Activated B cell treated with CpG ODN at 0.5 μM for 24 hours (primary cell): ENCODE data around the gene ZSWIM4. TPM values are rescaled to one million over a fixed set of nuclear protein-coding genes. Genes with fewer than 3 reads are reported as not detected.
A peak's percentile ranks its signal among the peaks of the same experiment; 100 is the strongest.

Experiments
- ATAC-seq: fragments of 200-7000 bp; cut with Tn5 transposase; one replicate; pipeline ENCODE4 v1.10.0; 2021; ENCODE audit warnings: low read depth, mild to moderate bottlenecking, moderate library complexity
- CTCF ChIA-PET: fragments of 350-600 bp; sonication (Branson Sonifier 250); formaldehyde crosslinking; loops from one replicate; lab custom pipeline; 2021; ENCODE audit warnings: antibody characterized with exemption; lab: Charles Lee
- POLR2A ChIA-PET: fragments of 350-600 bp; sonication (Branson Sonifier 250); formaldehyde crosslinking; loops from one replicate; lab custom pipeline; 2021; ENCODE audit warnings: antibody characterized with exemption; lab: Charles Lee
- DNase-seq: peaks from one replicate; pipeline ENCODE4 v3.0.0; 2022
- H3K27ac Mint-ChIP-seq: one replicate; pipeline ENCODE4 v1.8.0; 2020; ENCODE audit warnings: mixed read lengths
- H3K27me3 Mint-ChIP-seq: one replicate; pipeline ENCODE4 v1.8.0; 2021; ENCODE audit warnings: mixed read lengths
- H3K36me3 Mint-ChIP-seq: one replicate; pipeline ENCODE4 v1.8.0; 2021; ENCODE audit warnings: low read depth, mixed read lengths
- H3K4me1 Mint-ChIP-seq: one replicate; pipeline ENCODE4 v1.8.0; 2021; ENCODE audit warnings: mixed read lengths
- H3K4me3 Mint-ChIP-seq: one replicate; pipeline ENCODE4 v1.8.0; 2020; ENCODE audit warnings: mild to moderate bottlenecking, mixed read lengths
- H3K9me3 Mint-ChIP-seq: one replicate; pipeline ENCODE4 v1.8.0; 2020; ENCODE audit warnings: mixed read lengths
- intact Hi-C: fragments of 100-400 bp; cut with micrococcal nuclease; formaldehyde crosslinking; loops from one replicate; pipeline ENCODE4 v1.15.1; 2024
- total RNA-seq: library from RNA; stranded (reverse); gene quantifications from 2 replicates; pipeline ENCODE4 v1.2.3, GENCODE V29; 2022
- TF ChIP-seq, protein P1 (sequence below): fragments of 200-600 bp; IDR thresholded peaks from one replicate; pipeline ENCODE4 v1.8.0; 2022; ENCODE audit warnings: antibody characterized with exemption, mild to moderate bottlenecking

Gene ZSWIM4
- total RNA-seq, 1 donor from 2014 or later, result 11.2 TPM

DNA sequence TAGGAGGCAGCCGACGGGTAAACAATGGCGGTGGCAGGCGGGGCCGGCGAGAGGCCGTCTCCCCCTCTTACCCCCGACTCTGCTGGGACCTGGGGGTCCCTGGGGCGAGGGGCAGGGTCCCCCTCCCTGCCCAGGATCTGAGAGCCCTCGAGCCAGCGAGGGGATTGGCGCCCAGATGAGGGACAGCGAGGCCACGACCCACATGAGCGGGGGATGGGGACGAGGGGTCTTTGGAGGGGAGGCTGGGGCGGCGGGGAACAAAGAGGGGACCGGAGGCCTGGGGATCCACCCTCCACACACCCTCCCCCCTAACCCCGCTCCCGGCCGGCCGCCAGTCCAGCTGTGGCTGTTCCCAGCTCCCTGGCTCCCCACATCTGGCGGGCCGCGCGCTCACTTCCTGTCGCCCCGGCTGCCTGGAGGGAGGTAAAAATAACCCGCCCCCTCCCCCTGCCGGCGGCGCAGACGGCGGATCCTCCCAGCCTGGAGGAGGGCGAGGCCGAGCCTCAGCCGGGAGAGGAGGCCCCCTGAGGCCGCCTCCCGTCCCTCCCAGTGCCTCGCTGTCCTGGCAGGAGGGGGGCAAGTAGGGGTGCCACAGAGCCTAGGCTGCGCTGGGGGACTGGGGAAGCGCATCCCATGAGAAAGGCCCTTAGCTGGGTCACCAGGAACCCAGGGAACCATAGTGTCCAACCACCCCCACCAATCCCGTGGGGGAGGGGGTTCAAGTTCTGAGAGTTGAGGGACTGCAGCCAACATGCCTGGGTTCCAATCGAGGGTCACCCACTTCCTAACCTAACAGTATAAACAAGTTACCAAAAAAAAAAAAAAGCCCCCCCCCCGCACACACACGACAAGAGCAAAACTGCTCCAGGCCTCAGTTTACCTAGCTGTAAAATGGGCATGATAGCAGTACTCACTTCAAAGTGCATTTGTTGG lies 52.4 kb downstream of the ZSWIM4 start:
- TF ChIP-seq, protein P1, sequence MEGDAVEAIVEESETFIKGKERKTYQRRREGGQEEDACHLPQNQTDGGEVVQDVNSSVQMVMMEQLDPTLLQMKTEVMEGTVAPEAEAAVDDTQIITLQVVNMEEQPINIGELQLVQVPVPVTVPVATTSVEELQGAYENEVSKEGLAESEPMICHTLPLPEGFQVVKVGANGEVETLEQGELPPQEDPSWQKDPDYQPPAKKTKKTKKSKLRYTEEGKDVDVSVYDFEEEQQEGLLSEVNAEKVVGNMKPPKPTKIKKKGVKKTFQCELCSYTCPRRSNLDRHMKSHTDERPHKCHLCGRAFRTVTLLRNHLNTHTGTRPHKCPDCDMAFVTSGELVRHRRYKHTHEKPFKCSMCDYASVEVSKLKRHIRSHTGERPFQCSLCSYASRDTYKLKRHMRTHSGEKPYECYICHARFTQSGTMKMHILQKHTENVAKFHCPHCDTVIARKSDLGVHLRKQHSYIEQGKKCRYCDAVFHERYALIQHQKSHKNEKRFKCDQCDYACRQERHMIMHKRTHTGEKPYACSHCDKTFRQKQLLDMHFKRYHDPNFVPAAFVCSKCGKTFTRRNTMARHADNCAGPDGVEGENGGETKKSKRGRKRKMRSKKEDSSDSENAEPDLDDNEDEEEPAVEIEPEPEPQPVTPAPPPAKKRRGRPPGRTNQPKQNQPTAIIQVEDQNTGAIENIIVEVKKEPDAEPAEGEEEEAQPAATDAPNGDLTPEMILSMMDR, result no peak
- CTCF ChIA-PET, result interaction anchor here (1.0 to 5.9 kb wide), 3 partner anchors 11 to 15 kb away, joined by 4 to 31 read pairs (median 10); no protein-coding TSS in a partner anchor
- POLR2A ChIA-PET, result interaction anchor here (0.6 to 3.3 kb wide), 15 partner anchors 8 to 289 kb away, joined by 3 to 73 read pairs (median 4); partner anchors contain the start of genes ASF1B, C19orf53, MRI1 and RFX1
- no peaks in the 10 kb centered on the region for H3K9me3 Mint-ChIP-seq
- intact Hi-C loops, result loop anchor here (1.0 to 5.0 kb wide), 7 partner anchors 8 to 745 kb away; partner anchors contain the start of genes LYL1, RFX1 and ZSWIM4
- DNase-seq, result peak; percentile 69
- peak overlapping the region; percentile 98 for H3K27ac Mint-ChIP-seq
- peaks cover 3% of the 10 kb centered on the region for H3K27me3 Mint-ChIP-seq
- H3K36me3 Mint-ChIP-seq, result no peaks in the 10 kb centered on the region
- peak; percentile 15 for ATAC-seq
- H3K4me1 Mint-ChIP-seq, result peaks cover 58% of the 10 kb centered on the region
- peak overlapping the region; percentile 88 for H3K4me3 Mint-ChIP-seq

DNA sequence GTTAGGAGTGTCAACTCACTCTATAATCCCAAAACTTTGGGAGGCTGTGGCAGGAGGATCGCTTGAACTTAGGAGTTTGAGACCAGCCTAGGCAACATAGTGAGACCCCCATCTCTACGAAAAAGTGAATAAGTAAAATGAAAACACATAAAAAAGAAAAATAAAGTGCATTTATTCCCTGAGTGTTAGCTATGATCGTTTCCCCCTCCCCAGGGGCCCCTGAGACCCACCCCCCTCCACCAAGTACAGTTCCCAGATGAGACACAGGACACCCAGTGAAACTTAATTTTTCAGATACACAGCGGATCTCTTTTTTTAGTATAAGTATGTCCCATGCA lies 53.1 kb downstream of the ZSWIM4 start:
- intact Hi-C loops, result loop anchor here (5.0 kb wide), 1 partner anchor 116 kb away; no protein-coding TSS in a partner anchor

DNA sequence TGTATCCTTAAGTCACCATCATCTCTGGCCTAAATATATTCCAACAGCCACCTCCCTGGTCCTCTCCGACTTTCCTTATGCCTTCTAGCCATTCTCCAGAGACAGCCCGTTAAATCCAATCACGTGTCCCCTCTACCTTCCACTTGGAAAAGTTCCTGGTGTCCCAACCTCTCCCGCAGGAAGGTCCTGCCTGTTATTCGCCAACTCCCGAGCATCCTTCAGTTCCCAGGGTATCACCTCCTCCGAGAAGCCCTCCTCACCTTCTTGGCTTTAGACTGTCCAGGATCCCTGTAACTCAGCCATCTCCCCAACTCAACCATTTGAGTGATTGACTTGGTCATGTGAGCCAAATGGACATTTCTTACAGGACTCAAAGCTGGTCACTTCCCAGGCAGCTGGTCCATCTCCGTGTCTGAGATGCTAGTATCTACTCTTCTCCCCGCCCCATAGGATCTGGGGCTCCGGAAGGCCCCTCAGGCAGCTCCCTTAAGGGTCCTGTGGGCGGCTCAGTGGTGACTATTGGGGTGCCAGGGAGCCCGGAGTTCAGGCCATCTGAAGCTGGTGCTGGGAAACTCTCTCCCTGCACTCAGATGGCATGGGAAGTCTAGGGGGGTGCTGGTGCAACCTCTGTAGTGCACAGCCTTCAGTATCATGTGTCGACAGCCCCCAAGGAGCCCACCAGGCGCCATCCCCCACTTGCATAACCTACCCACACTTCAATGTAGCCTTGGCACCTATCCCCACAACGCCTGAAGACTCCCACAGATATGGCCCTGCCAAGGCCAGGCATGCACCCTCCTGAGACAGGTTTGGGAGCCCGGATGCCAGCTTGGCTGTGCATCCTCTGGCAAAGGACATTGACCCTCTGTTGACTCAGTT lies 53.8 kb downstream of the ZSWIM4 start:
- intact Hi-C loops, result loop anchor here (5.0 kb wide), 1 partner anchor 117 kb away; no protein-coding TSS in a partner anchor
- CTCF ChIA-PET, result interaction anchor here (5.9 kb wide), 1 partner anchor 13 kb away, joined by 31 read pairs; no protein-coding TSS in a partner anchor
- ATAC-seq, result no peak
- Mint-ChIP-seq H3K4me1 (peaks cover 48% of the 10 kb centered on the region), H3K4me3 (peak overlapping the region; percentile 11), H3K27ac (peak overlapping the region; percentile 72), H3K36me3 (no peaks in the 10 kb centered on the region), H3K9me3 (no peaks in the 10 kb centered on the region), H3K27me3 (peaks cover 3% of the 10 kb centered on the region)
- TF ChIP-seq, protein P1, result no peak
- DNase-seq, result no peak
- POLR2A ChIA-PET, result interaction anchor here (1.1 to 4.5 kb wide), 4 partner anchors 9 to 54 kb away, joined by 3 to 35 read pairs (median 14); partner anchors contain the start of gene ZSWIM4

More for the DNA sequence above, 53.1 kb downstream of the ZSWIM4 start:
- Mint-ChIP-seq H3K4me1 (peaks cover 56% of the 10 kb centered on the region), H3K9me3 (no peaks in the 10 kb centered on the region), H3K36me3 (no peaks in the 10 kb centered on the region), H3K4me3 (no peak overlapping the region), H3K27me3 (peaks cover 3% of the 10 kb centered on the region), H3K27ac (peak overlapping the region; percentile 31)
- DNase-seq, result no peak
- ChIA-PET CTCF (interaction anchor here (5.9 kb wide), 1 partner anchor 14 kb away, joined by 31 read pairs; no protein-coding TSS in a partner anchor), POLR2A (interaction anchor here (0.6 to 3.3 kb wide), 8 partner anchors 9 to 174 kb away, joined by 3 to 73 read pairs (median 21); partner anchors contain the start of gene ZSWIM4)
- TF ChIP-seq, protein P1, result no peak
- ATAC-seq, result no peak

DNA sequence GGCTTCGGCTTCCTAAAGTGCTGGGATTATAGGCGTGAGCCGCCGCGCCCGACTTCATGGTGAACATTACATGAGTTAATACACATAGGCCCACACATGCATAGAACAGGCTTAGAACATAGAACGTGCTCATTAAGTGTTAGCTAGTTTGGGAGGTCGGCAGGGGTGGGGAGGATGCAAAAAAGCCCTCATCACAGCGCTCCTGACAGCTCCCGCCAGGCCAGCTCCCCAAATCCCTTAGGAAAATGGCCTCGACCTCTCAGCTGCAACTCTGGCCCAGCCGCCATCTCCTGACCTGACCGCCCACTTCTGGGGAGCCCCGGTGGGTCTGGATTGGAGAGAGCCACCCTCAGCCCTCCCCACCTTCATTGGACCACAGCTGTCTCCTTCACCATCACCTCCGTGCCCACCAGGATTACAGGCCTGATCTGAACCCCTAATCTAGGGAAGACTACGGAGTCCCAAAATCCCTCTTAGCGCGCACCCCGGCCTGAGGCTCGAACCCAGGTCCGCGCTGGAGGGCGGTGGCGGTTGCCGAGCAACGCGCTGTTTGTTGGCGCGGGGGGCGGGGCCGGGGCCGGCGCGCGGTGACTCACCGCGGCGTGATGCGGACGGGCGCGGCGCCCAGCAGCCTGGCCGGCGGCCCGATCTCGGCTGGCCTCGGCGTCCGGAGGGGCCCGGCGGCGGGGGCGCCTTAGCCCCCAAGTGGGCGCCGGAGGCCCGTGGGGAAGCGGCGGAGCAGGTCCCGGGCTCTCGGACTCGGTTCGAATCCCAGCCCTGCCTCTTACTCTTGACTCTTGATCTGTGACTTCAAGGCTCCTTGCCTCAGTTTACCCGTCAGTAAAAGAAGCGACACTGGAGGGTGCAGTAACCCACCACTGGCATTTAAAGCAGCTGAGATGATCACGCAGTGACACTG lies 55.0 kb downstream of the ZSWIM4 start:
- H3K27me3 Mint-ChIP-seq, result peaks cover 3% of the 10 kb centered on the region
- TF ChIP-seq, protein P1, result no peak
- CTCF ChIA-PET, result interaction anchor here (0.5 to 5.9 kb wide), 2 partner anchors 12 to 66 kb away, joined by 3 to 31 read pairs; no protein-coding TSS in a partner anchor
- ATAC-seq, result peak; percentile 10
- POLR2A ChIA-PET, result interaction anchor here (0.6 to 4.5 kb wide), 6 partner anchors 8 to 55 kb away, joined by 3 to 35 read pairs (median 8); partner anchors contain the start of gene ZSWIM4
- peaks cover 36% of the 10 kb centered on the region for H3K4me1 Mint-ChIP-seq
- peak overlapping the region; percentile 78 for H3K4me3 Mint-ChIP-seq
- no peaks in the 10 kb centered on the region for H3K36me3 Mint-ChIP-seq
- peak overlapping the region; percentile 86 for H3K27ac Mint-ChIP-seq
- intact Hi-C loops, result loop anchor here (5.0 kb wide), 1 partner anchor 118 kb away; no protein-coding TSS in a partner anchor
- peak; percentile 80 for DNase-seq
- H3K9me3 Mint-ChIP-seq, result no peaks in the 10 kb centered on the region
